Peyer's patch (tissue), 4 donors: ENCODE measurements around the gene KIFC3. TPM values are rescaled to one million over a fixed set of nuclear protein-coding genes. Genes with fewer than 3 reads are reported as not detected.

Experiments
- DNase-seq, 3 donors: peaks; one replicate each; pipeline ENCODE4 v3.0.0-alpha.2; 2017 to 2019
- H3K27ac ChIP-seq, 4 donors: fragments of 200-600 bp; sonication (generic); one replicate each; pipeline ENCODE4 v1.5.1; 2016 to 2019
- H3K27me3 ChIP-seq, 2 donors: fragments of 200-600 bp; sonication (generic); one replicate each; pipeline ENCODE4 v1.5.1; 2019
- H3K36me3 ChIP-seq, 3 donors: fragments of 200-600 bp; sonication (generic); one replicate each; pipeline ENCODE4 v1.5.1; 2016 to 2019
- H3K4me1 ChIP-seq, 4 donors: fragments of 200-600 bp; sonication (generic); one replicate each; pipeline ENCODE4 v1.5.1; 2016 to 2019
- H3K4me3 ChIP-seq, 4 donors: fragments of 200-600 bp; sonication (generic); 1 replicate in 3 of 4; 2 replicates in 1 of 4; pipeline ENCODE4 v1.5.1; 2016 to 2019; ENCODE audit warnings: mild to moderate bottlenecking in 1 of 4
- H3K9me3 ChIP-seq, 4 donors: fragments of 200-600 bp; sonication (generic); one replicate each; pipeline ENCODE4 v1.5.1; 2016 to 2019; ENCODE audit warnings: mild to moderate bottlenecking in 1 of 4
- POLR2A ChIP-seq, 2 donors: fragments of 450-650 bp; IDR thresholded peaks; one replicate each; pipeline ENCODE4 v1.5.1; 2017; ENCODE audit warnings: antibody characterized with exemption in 2 of 2, mild to moderate bottlenecking in 2 of 2, moderate library complexity in 2 of 2
- total RNA-seq, 4 donors: library from RNA; depleted of rRNA; stranded (reverse); fragments of >200 nt; gene quantifications; one replicate each; pipeline ENCODE4 v1.1.0, GENCODE V29; 2016
- TF ChIP-seq, protein P1 (sequence below), 6 experiments: fragments of 450-650 bp in 4 of 6; fragments of 200-600 bp in 2 of 6; sonication (generic) in 1 of 6; IDR thresholded peaks; one replicate each; pipeline ENCODE4 v1.5.1; 2017 to 2019; ENCODE audit warnings: antibody characterized with exemption in 6 of 6, mild to moderate bottlenecking in 3 of 6, moderate library complexity in 1 of 6

KIFC3 gene
- total RNA-seq, 4 donors from 2014 or later: 29.7 to 530 (median 272) TPM

DNA sequence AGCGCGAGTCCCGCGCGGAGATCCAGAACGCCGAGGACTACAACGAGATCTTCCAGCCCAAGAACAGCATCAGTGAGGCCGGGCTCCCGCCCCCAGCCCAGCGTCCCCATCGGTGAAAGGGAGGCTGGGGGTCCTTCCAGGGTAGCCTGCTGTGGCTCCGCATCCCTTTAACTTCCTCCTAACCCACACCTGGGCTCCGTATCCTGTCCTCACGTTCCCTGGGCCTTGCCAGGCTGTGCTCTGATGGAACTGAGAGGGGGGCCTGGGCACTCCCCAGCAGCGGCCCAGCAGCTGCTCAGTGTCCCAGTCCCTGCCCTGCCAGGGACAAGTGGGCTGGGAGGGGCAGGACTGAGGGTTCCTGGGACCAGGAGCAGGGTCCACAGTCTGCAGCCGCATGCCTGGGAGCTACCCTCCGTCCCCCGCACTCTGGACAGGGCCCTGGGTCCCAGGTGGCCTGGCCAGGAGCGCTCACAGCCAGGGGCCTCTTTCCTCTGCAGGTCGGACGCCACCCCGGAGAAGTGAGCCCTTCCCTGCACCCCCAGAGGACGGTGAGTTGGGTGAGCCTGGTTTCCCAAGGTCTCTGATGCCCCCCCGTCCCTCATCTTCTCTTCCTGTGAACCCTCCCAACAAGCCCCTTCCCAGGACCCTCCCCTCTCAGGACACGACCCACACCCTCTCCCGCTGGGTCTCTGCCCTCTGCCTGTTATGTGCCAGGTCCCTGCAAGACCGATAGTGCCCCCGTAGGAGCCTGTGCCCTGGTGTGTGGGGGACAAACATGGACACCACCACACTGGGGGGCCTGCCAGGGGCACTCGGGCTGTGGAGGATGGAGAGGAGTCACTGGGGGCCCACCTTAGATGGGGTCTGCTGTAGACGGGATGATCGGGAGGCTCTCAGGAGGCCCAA is 48.6 kb downstream of the KIFC3 start:
- H3K4me3 ChIP-seq: no peak overlapping the region
- H3K27me3 ChIP-seq: no peaks in the 10 kb centered on the region
- TF ChIP-seq POLR2A (IDR thresholded peaks at IDR 0.05): no peak
- TF ChIP-seq, protein P1, sequence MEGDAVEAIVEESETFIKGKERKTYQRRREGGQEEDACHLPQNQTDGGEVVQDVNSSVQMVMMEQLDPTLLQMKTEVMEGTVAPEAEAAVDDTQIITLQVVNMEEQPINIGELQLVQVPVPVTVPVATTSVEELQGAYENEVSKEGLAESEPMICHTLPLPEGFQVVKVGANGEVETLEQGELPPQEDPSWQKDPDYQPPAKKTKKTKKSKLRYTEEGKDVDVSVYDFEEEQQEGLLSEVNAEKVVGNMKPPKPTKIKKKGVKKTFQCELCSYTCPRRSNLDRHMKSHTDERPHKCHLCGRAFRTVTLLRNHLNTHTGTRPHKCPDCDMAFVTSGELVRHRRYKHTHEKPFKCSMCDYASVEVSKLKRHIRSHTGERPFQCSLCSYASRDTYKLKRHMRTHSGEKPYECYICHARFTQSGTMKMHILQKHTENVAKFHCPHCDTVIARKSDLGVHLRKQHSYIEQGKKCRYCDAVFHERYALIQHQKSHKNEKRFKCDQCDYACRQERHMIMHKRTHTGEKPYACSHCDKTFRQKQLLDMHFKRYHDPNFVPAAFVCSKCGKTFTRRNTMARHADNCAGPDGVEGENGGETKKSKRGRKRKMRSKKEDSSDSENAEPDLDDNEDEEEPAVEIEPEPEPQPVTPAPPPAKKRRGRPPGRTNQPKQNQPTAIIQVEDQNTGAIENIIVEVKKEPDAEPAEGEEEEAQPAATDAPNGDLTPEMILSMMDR (IDR thresholded peaks at IDR 0.05): no peak
- H3K9me3 ChIP-seq: no peaks in the 10 kb centered on the region
- DNase-seq: no peak
- H3K36me3 ChIP-seq: peaks cover 0 to 27% (median 0%) of the 10 kb centered on the region in 3 donors
- no peaks in the 10 kb centered on the region for H3K4me1 ChIP-seq
- H3K27ac ChIP-seq: no peak overlapping the region

DNA sequence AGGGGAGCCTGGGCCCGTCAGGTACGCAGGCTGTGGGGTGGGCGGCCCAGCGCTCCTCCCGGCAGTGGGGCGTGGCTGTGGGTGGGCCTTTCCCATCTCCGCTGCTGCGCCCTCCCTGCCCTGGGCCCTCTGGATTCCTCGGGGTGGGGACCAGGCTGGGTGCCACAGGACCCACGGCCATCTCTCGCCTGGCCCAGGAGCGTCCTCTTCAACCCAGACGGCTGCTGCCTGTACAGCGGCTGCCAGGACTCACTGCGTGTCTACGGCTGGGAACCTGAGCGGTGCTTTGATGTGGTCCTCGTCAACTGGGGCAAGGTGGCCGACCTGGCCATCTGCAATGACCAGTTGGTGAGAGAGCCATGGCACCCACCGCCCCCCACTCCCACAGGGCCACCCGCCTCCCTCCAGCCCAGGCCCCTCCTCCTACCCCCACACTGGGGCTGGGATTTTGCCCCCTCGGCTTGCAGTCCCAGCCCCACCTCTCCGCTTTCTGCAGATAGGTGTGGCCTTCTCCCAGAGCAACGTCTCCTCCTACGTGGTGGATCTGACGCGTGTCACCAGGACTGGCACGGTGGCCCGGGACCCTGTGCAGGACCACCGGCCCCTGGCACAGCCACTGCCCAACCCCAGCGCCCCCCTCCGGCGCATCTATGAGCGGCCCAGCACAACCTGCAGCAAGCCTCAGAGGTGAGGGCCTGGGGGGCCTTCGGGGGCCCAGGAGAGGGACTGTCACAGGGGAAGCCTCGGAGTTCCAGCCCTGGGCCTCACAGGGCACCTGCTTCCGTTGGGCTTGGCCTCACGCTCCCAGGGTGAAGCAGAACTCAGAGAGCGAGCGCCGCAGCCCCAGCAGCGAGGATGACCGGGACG is 49.5 kb downstream of the KIFC3 start:
- TF ChIP-seq, protein P1 (IDR thresholded peaks at IDR 0.05): no peak
- TF ChIP-seq POLR2A (IDR thresholded peaks at IDR 0.05): no peak
- no peak for DNase-seq
- H3K9me3 ChIP-seq: no peaks in the 10 kb centered on the region
- H3K27ac ChIP-seq: no peak overlapping the region
- H3K4me3 ChIP-seq: no peak overlapping the region
- H3K4me1 ChIP-seq: no peaks in the 10 kb centered on the region
- H3K36me3 ChIP-seq: peaks cover 0 to 23% (median 0%) of the 10 kb centered on the region in 3 donors
- no peaks in the 10 kb centered on the region for H3K27me3 ChIP-seq

DNA sequence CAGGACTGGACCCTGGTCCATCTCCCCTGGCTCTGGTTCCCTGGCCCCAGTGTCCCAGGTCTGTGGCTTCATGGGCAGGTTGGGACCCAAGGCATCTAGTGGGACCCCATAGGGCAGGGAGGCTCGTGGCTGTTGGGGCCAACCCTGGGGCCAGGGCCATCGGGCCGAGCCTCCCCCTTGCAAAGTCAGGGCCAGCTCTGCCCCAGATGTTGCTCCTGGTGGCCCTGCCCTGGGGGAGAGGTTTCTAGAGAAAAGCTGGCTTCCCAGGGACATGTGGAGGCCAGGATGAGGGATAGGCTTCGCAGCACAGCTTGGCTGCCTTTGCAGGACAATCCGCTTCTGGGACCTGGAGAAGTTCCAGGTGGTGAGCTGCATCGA is 50.1 kb downstream of the KIFC3 start:
- Histone ChIP-seq H3K9me3 (no peaks in the 10 kb centered on the region), H3K36me3 (peaks cover 0 to 23% (median 0%) of the 10 kb centered on the region in 3 donors), H3K27ac (no peak overlapping the region), H3K4me3 (no peak overlapping the region), H3K27me3 (no peaks in the 10 kb centered on the region), H3K4me1 (no peaks in the 10 kb centered on the region)
- TF ChIP-seq, protein P1 (IDR thresholded peaks at IDR 0.05): no peak
- TF ChIP-seq POLR2A (IDR thresholded peaks at IDR 0.05): no peak
- no peak for DNase-seq

DNA sequence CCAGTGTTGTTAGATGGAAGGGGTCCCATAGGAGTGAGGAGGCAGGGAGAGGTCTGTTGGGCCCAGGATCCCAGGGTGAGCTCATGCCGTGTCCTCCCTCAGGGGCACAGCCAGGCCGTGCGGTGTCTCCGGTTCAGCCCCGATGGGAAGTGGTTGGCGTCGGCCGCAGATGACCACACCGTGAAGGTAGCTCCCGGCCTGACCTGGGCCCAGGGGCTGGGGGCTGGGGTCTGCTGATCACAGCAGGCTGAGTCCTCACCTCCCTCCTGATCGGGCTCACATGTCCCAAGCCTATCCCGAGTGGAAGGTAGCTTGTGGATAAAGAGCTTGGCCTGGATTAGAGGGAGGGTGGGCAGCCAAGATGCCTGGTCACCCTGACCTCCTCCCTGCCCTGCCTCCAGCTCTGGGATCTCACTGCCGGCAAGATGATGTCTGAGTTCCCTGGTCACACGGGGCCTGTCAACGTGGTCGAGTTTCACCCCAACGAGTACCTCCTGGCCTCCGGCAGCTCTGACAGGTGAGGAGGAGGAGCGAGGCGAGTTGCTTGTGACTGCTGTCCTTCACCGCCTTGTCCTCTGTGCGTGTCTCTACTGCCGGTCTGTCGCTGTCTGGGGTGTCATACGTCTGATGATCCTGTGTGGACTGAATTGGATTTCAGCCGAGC is 50.6 kb downstream of the KIFC3 start:
- H3K4me3 ChIP-seq: no peak overlapping the region
- peaks cover 0 to 22% (median 0%) of the 10 kb centered on the region in 3 donors for H3K36me3 ChIP-seq
- no peaks in the 10 kb centered on the region for H3K9me3 ChIP-seq
- TF ChIP-seq POLR2A (IDR thresholded peaks at IDR 0.05): no peak
- TF ChIP-seq, protein P1 (IDR thresholded peaks at IDR 0.05): no peak
- no peak for DNase-seq
- no peaks in the 10 kb centered on the region for H3K27me3 ChIP-seq
- H3K4me1 ChIP-seq: no peaks in the 10 kb centered on the region
- H3K27ac ChIP-seq: no peak overlapping the region

DNA sequence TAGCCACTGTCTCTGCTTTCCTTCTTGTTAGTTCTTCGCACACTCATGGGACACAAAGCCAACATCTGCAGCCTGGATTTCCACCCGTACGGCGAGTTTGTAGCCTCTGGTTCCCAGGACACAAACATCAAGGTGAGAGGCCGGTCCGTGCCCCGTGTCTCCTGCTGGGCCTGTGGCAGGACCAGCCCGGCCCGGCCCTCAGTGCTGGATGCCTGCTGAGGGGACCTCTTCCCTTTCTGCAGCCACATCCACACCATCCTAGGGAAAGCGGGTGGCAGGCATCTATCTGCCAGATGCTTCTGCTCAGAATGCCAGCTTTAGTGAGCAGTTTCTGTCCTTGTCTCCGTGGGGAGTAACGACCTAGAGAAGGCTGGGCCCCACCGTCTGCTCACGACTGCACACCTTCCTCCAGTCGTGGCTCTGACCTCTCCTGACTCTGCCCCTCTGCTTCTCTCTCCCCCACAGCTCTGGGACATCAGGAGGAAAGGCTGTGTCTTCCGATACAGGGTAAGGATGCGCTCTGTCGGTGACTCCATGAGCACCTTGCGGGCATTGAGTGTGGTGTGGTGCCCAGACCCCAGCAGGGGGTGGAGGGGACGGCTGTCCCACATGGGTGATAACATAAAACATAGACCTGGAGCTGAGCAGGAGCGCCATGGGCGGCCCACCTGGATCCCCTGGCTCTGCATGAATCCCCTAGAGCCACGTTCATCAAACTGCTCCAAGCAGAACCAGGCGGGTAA is 51.3 kb downstream of the KIFC3 start:
- H3K27me3 ChIP-seq: no peaks in the 10 kb centered on the region
- H3K27ac ChIP-seq: no peak overlapping the region
- TF ChIP-seq, protein P1 (IDR thresholded peaks at IDR 0.05): no peak
- TF ChIP-seq POLR2A (IDR thresholded peaks at IDR 0.05): no peak

More for the DNA sequence above, 51.3 kb downstream of the KIFC3 start:
- H3K4me1 ChIP-seq: no peaks in the 10 kb centered on the region
- no peaks in the 10 kb centered on the region for H3K9me3 ChIP-seq
- H3K36me3 ChIP-seq: peaks cover 0 to 17% (median 0%) of the 10 kb centered on the region in 3 donors
- no peak overlapping the region for H3K4me3 ChIP-seq
- DNase-seq: no peak
